H1 (cell line): ENCODE data around the gene RBP3. TPM values are rescaled to one million over a fixed set of nuclear protein-coding genes. Genes with fewer than 3 reads are reported as not detected.

ENCODE experiments used
- BACH1 ChIP-seq: IDR thresholded peaks from 2 replicates; pipeline ENCODE4 v1.6.1; 2012; ENCODE audit warnings: low read length, improper control_type of control experiment
- CEBPB ChIP-seq: IDR thresholded peaks from 2 replicates; pipeline ENCODE4 v1.6.1; 2012; ENCODE audit warnings: low read depth, low read length
- CHD7 ChIP-seq: fragments of 300-600 bp; sonication (generic); IDR thresholded peaks from 2 replicates; pipeline ENCODE4 v1.7.1; 2012; ENCODE audit warnings: low read length, moderate library complexity, mild to moderate bottlenecking, inconsistent platforms; ENCODE audit not compliant: insufficient replicate concordance
- POLR2A ChIP-seq, 2 experiments: IDR thresholded peaks; 1 replicate in 1 of 2; 2 replicates in 1 of 2; pipeline ENCODE4 v1.6.1; 2011; ENCODE audit warnings: low read depth in 2 of 2, low read length in 2 of 2, mild to moderate bottlenecking in 2 of 2; ENCODE audit errors: control extremely low read depth in 1 of 2
- polyA plus RNA-seq, 7 experiments: library from polyadenylated mRNA; depleted of rRNA in 3 of 7; stranded (reverse) in 5 of 7; unstranded in 2 of 7; fragments of >200 nt in 5 of 7; fragments of 200-250 nt in 2 of 7; gene quantifications; 1 replicate in 5 of 7; 2 replicates in 1 of 7; 4 replicates in 1 of 7; pipeline versions ENCODE4 v1.2.1 to v1.2.3, GENCODE V29; 2011 to 2013; ENCODE audit warnings: missing spikeins in 2 of 7, mixed read lengths in 2 of 7
- total RNA-seq: library from RNA; stranded (reverse); fragmentation: NEBNext Ultra II Directional; extraction: Animal tissue kit (Norgen Biotek cat#: 25700); gene quantifications from 2 replicates; pipeline ENCODE4 v1.2.1, GENCODE V29; 2021
- TF ChIP-seq, protein P1 (sequence below), 3 experiments: IDR thresholded peaks; 1 replicate in 2 of 3; 2 replicates in 1 of 3; pipeline versions ENCODE4 v1.5.1 to v1.6.1; 2011; ENCODE audit warnings: low read length in 3 of 3, mild to moderate bottlenecking in 3 of 3, inconsistent platforms in 2 of 3, low read depth in 1 of 3, moderate library complexity in 1 of 3; ENCODE audit not compliant: insufficient read depth in 1 of 3; ENCODE audit errors: control extremely low read depth in 1 of 3

RBP3 gene
- total and polyA plus RNA-seq, 2 of the 8 experiments (the other 6 are each of a cell fraction or from before 2014, with no cell fraction given): not detected

GRCh38 chr10:47311932-47312662 lies 36.1 kb upstream of the RBP3 start (continued):
- TF ChIP-seq CHD7 (no peak), BACH1 (no peak), CEBPB (no peak), POLR2A (IDR thresholded peaks at IDR 0.05; ENCODE audit: control extremely low read depth in 1 of 2, low read depth in 2 of 2, low read length in 2 of 2) (no peak)
- TF ChIP-seq, protein P1, sequence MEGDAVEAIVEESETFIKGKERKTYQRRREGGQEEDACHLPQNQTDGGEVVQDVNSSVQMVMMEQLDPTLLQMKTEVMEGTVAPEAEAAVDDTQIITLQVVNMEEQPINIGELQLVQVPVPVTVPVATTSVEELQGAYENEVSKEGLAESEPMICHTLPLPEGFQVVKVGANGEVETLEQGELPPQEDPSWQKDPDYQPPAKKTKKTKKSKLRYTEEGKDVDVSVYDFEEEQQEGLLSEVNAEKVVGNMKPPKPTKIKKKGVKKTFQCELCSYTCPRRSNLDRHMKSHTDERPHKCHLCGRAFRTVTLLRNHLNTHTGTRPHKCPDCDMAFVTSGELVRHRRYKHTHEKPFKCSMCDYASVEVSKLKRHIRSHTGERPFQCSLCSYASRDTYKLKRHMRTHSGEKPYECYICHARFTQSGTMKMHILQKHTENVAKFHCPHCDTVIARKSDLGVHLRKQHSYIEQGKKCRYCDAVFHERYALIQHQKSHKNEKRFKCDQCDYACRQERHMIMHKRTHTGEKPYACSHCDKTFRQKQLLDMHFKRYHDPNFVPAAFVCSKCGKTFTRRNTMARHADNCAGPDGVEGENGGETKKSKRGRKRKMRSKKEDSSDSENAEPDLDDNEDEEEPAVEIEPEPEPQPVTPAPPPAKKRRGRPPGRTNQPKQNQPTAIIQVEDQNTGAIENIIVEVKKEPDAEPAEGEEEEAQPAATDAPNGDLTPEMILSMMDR (IDR thresholded peaks at IDR 0.05; ENCODE audit: control extremely low read depth in 1 of 3, insufficient read depth in 1 of 3, low read depth in 1 of 3, low read length in 3 of 3): peak; percentile 86 to 96 (median 95)
- TF ChIP-seq, all 59 proteins: peak for 5
